Body of pancreas (tissue), 4 donors: Measurements from ENCODE around the gene CACNA1S.

Source experiments
- CTCF ChIP-seq, 7 experiments: fragments of 450-650 bp in 4 of 7; fragments of 200-600 bp in 3 of 7; sonication (generic) in 3 of 7; IDR thresholded peaks; one replicate each; pipeline ENCODE4 v1.5.1; 2016 to 2019; ENCODE audit warnings: antibody characterized with exemption in 7 of 7
- POLR2A ChIP-seq, 3 donors: fragments of 450-650 bp; IDR thresholded peaks; one replicate each; pipeline ENCODE4 v1.6.1; 2016; ENCODE audit warnings: antibody characterized with exemption in 3 of 3, mild to moderate bottlenecking in 2 of 3

- TF ChIP-seq POLR2A (IDR thresholded peaks at IDR 0.05) (no peak), CTCF (IDR thresholded peaks at IDR 0.05) (no peak)
Observed at GRCh38 chr1:201095581-201095980, 16.6 kb downstream of the CACNA1S start.
